ENCODE measurements around the gene CYB5B.

The CYB5B gene

DNA sequence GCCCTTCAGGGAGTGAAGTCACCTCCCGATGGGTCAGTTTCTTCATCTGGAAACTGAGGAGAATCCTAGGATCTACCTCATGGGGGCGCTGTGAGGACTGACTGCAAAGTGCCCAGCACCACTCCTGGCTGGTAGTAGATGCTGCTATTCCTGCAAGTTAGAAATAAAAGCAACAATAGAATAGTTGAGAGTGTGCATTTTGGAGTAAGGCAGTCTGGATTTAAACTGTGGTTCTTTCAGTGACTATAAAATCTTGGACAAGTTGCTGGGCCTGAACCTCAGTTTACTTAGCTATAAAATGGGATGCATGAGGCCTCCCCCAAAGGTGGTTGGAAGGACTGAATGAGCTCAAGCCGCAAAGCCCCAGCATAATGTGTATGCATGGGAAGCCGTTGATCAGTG, 70.6 kb downstream of the CYB5B start:
- CTCF ChIA-PET, result interaction anchor here (0.8 to 0.9 kb wide), 2 partner anchors 10 to 29 kb away, joined by 3 to 6 read pairs; no protein-coding TSS in a partner anchor
- H3K4me3 ChIP-seq (ENCODE audit: low read depth, low read length), result no peak overlapping the region
- no peak for TF ChIP-seq CTCF (IDR thresholded peaks at IDR 0.05; ENCODE audit: insufficient read depth, low read length, missing control alignments)
- POLR2A ChIA-PET, result no interaction called here
- DNase-seq (ENCODE audit: low read depth, low spot score), result no peak

DNA sequence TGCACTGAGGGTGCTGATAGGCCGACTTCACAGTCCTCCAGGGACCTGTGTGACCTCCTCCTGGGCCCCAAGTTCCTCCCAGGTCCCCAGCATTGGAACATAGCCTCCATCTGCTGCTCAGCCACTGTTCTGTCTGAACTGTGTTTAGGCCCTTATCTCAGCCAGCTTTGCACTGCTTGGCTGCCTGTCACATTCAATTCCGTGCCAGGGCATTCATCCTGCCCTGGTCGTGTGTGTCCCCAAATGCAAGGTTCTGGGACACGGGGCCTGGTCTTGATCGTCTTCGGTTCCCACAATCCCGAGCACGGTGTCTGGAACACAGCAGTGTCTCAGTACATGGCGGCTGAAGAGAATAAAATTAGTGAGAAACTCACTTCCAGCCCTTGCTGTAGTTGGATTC, 71.4 kb downstream of the CYB5B start:
- CTCF ChIA-PET, result interaction anchor here (0.8 to 1.0 kb wide), 2 partner anchors 11 to 28 kb away, joined by 3 read pairs; no protein-coding TSS in a partner anchor
- POLR2A ChIA-PET, result no interaction called here
- no peak overlapping the region for H3K4me3 ChIP-seq (ENCODE audit: low read depth, low read length)
- DNase-seq (ENCODE audit: low read depth, low spot score), result no peak
- TF ChIP-seq CTCF (IDR thresholded peaks at IDR 0.05; ENCODE audit: insufficient read depth, low read length, missing control alignments), result no peak

- H3K4me3 ChIP-seq (ENCODE audit: low read depth, low read length), result no peak overlapping the region
- DNase-seq (ENCODE audit: low read depth, low spot score), result no peak
- CTCF ChIA-PET, result interaction anchor here (1.0 kb wide), 1 partner anchor 11 kb away, joined by 3 read pairs; no protein-coding TSS in a partner anchor
- TF ChIP-seq CTCF (IDR thresholded peaks at IDR 0.05; ENCODE audit: insufficient read depth, low read length, missing control alignments), result no peak
- POLR2A ChIA-PET, result no interaction called here
Measured at GRCh38 chr16:69496376-69496775, 72.0 kb downstream of the CYB5B start.

GRCh38 chr16:69496896-69497295, 72.5 kb downstream of the CYB5B start:
- ChIA-PET POLR2A (interaction anchor here (0.6 kb wide), 1 partner anchor 9 kb away, joined by 3 read pairs; no protein-coding TSS in a partner anchor), CTCF (no interaction called here)
- no peak for DNase-seq (ENCODE audit: low read depth, low spot score)
- H3K4me3 ChIP-seq (ENCODE audit: low read depth, low read length), result no peak overlapping the region
- TF ChIP-seq CTCF (IDR thresholded peaks at IDR 0.05; ENCODE audit: insufficient read depth, low read length, missing control alignments), result no peak

- POLR2A ChIA-PET, result no interaction called here
- no peak overlapping the region for H3K4me3 ChIP-seq (ENCODE audit: low read depth, low read length)
- no peak for DNase-seq (ENCODE audit: low read depth, low spot score)
- CTCF ChIA-PET, result interaction anchor here (0.9 kb wide), 1 partner anchor 12 kb away, joined by 3 read pairs; no protein-coding TSS in a partner anchor
- no peak for TF ChIP-seq CTCF (IDR thresholded peaks at IDR 0.05; ENCODE audit: insufficient read depth, low read length, missing control alignments)
Measured at GRCh38 chr16:69497876-69498596, 73.6 kb downstream of the CYB5B start.

GRCh38 chr16:69498926-69499325, 74.5 kb downstream of the CYB5B start:
- ChIA-PET POLR2A (no interaction called here), CTCF (no interaction called here)
- no peak for DNase-seq (ENCODE audit: low read depth, low spot score)
- TF ChIP-seq CTCF (IDR thresholded peaks at IDR 0.05; ENCODE audit: insufficient read depth, low read length, missing control alignments), result no peak
- H3K4me3 ChIP-seq (ENCODE audit: low read depth, low read length), result no peak overlapping the region
